DOHH2 (cell line): ENCODE measurements around the gene CIT.

ENCODE experiments used
- H3F3A ChIP-seq: fragments of 200-600 bp; sonication (generic), shearing (Covaris generic); 2 replicates; pipeline ENCODE4 v1.6.0; 2016; ENCODE audit warnings: antibody characterized with exemption, mild to moderate bottlenecking; ENCODE audit not compliant: control insufficient read depth, insufficient read depth
- H3K27ac ChIP-seq: fragments of 200-600 bp; sonication (generic); 2 replicates; pipeline ENCODE4 v1.5.1; 2014; ENCODE audit warnings: low read depth, mild to moderate bottlenecking, low read length, moderate library complexity
- H3K27me3 ChIP-seq: fragments of 200-600 bp; sonication (generic); 2 replicates; pipeline ENCODE4 v1.6.1; 2014; ENCODE audit warnings: mild to moderate bottlenecking, low read length, mixed read lengths; ENCODE audit not compliant: control insufficient read depth
- H3K36me3 ChIP-seq: fragments of 200-600 bp; sonication (generic); 2 replicates; pipeline ENCODE4 v1.6.1; 2014; ENCODE audit warnings: mild to moderate bottlenecking, low read length, moderate library complexity, mixed read lengths; ENCODE audit not compliant: control insufficient read depth
- H3K4me1 ChIP-seq: fragments of 200-600 bp; sonication (generic); 2 replicates; pipeline ENCODE4 v1.6.1; 2014; ENCODE audit warnings: mild to moderate bottlenecking, low read length, mixed read lengths; ENCODE audit not compliant: control insufficient read depth
- H3K4me2 ChIP-seq: fragments of 200-600 bp; sonication (generic); 2 replicates; pipeline ENCODE4 v1.6.0; 2014; ENCODE audit warnings: mild to moderate bottlenecking, low read length, moderate library complexity
- H3K4me3 ChIP-seq: fragments of 200-600 bp; sonication (generic); 2 replicates; pipeline ENCODE4 v1.5.1; 2014; ENCODE audit warnings: mild to moderate bottlenecking, low read length, mixed read lengths
- H3K79me2 ChIP-seq: fragments of 200-600 bp; sonication (generic); 2 replicates; pipeline ENCODE4 v1.6.1; 2014; ENCODE audit warnings: mild to moderate bottlenecking, low read length, mixed read lengths; ENCODE audit not compliant: control insufficient read depth
- H3K9me2 ChIP-seq: fragments of 200-600 bp; sonication (generic); replicated peaks from 2 replicates; pipeline ENCODE4 v1.6.1; 2014; ENCODE audit warnings: mild to moderate bottlenecking, low read length, mixed read lengths; ENCODE audit not compliant: control insufficient read depth
- H3K9me3 ChIP-seq: fragments of 200-600 bp; sonication (generic); 2 replicates; pipeline ENCODE4 v1.6.1; 2014; ENCODE audit warnings: antibody characterized with exemption, low read length, mixed read lengths; ENCODE audit not compliant: control insufficient read depth, insufficient read depth
- H4K20me1 ChIP-seq: fragments of 200-600 bp; sonication (generic); 2 replicates; pipeline ENCODE4 v1.6.0; 2014; ENCODE audit warnings: low read depth, mild to moderate bottlenecking, antibody characterized with exemption, low read length, moderate library complexity; ENCODE audit not compliant: control insufficient read depth, insufficient read depth
- CTCF ChIP-seq: fragments of 200-600 bp; sonication (generic); IDR thresholded peaks from one replicate; pipeline ENCODE4 v1.5.1; 2014; ENCODE audit warnings: antibody characterized with exemption, mild to moderate bottlenecking, low read depth, low read length; ENCODE audit not compliant: poor library complexity, severe bottlenecking
- EZH2phosphoT487 ChIP-seq: fragments of 200-600 bp; sonication (generic); IDR thresholded peaks from 2 replicates; pipeline ENCODE4 v1.6.1; 2017; ENCODE audit warnings: borderline replicate concordance, mild to moderate bottlenecking, antibody characterized with exemption, low read length, moderate library complexity, mixed read lengths

Gene CIT

DNA sequence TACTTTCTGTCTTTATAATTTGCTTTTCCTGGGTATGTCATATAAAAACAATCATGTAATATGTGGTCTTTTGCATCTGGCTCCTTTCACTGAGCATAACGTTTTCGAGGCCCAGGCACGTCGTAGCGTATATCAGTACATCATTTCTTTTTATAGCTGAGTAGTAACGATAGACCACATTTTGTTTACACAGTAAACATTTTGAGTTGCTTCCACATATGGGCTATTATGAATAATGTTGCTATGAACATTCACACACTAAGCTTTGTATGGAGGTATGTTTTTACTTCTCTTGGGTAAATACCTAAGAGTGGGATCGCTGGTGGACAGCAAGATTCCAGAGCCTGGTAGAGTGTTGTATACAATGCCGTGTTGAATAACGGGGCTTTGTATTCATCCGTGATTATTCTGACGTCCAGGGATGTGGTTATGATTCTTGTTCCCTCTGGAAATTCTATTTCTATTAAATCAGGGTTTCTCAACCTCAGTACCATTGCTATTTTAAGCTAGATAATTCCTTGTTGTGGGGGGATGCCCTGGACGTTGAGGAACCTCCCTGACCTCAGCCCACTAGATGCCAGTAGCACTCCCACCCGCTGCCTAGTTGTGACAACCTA is 38.9 kb upstream of the CIT start:
- Histone ChIP-seq H3K79me2 (no peaks in the 10 kb centered on the region), H3K36me3 (no peaks in the 10 kb centered on the region), H3K9me2 (no peaks in the 10 kb centered on the region), H3K27ac (no peak overlapping the region), H3K4me3 (no peak overlapping the region), H3K4me2 (no peak overlapping the region), H3F3A (no peaks in the 10 kb centered on the region), H4K20me1 (no peaks in the 10 kb centered on the region), H3K9me3 (no peaks in the 10 kb centered on the region), H3K27me3 (no peaks in the 10 kb centered on the region), H3K4me1 (no peaks in the 10 kb centered on the region)
- TF ChIP-seq CTCF (no peak), EZH2phosphoT487 (no peak)

DNA sequence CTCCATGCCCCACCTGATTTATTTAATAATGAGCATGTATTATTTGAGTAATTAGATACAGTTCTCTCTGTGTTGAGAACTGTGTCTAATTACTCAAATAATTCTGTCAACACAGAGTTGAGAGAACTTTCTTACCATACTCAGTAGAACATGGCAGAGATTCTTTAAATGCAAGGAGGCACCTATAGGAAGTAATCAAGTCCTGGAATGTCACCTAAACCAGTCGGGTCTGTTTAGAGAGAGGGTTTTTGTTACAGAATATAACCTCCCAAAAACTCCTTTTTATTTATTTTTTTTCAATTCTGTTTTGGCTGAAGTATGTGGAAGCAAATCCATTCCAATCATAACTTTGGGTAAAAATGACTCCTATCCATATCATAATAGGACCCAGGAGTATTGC is 37.5 kb upstream of the CIT start:
- Histone ChIP-seq H3K9me2 (no peaks in the 10 kb centered on the region), H3K4me1 (no peaks in the 10 kb centered on the region), H3K4me3 (no peak overlapping the region), H3K9me3 (no peaks in the 10 kb centered on the region), H4K20me1 (no peaks in the 10 kb centered on the region), H3K4me2 (no peak overlapping the region), H3K27ac (no peak overlapping the region), H3K27me3 (no peaks in the 10 kb centered on the region), H3F3A (no peaks in the 10 kb centered on the region), H3K36me3 (no peaks in the 10 kb centered on the region), H3K79me2 (no peaks in the 10 kb centered on the region)
- TF ChIP-seq CTCF (no peak), EZH2phosphoT487 (no peak)

DNA sequence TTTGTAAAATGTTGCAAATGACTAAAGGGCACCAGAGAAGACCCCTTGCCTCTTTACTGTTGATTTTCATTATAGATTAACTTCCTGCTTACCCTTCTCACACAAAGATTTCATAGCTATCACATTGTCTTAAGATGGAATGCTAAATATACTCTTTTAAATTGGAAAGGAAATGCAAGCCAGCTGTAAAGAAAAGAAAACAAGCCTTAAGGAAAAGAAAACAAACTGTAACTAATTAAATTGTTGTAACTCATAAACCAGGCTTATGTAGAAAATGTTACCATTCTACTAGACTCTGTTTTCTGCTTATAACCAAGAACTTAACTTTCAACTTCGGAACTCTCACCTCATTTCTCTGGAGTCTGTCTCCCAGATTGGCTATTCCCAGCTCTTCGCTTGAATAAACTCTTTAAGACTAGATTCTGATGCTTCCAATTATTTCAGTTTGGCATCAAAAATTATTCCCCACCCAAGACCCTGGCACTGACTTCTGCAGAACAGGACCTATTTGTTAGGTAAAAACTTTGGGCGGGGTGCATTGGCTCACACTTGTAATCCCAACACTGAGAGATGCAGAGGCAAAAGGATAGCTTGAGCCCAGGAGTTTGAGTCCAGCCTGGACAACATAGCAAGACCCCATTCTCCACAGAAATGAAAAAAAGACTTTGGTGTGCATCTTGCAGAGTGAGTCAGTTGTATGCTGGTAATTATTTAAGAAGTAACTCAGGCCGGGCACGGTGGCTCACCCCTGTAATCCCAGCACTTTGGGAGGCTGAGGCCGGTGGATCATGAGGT is 36.6 kb upstream of the CIT start:
- H3K4me2 ChIP-seq, result no peak overlapping the region
- no peaks in the 10 kb centered on the region for H3K79me2 ChIP-seq
- no peaks in the 10 kb centered on the region for H4K20me1 ChIP-seq
- H3K4me3 ChIP-seq, result no peak overlapping the region
- H3K9me3 ChIP-seq, result no peaks in the 10 kb centered on the region
- peaks cover 5% of the 10 kb centered on the region; the same call in 1 of the 2 replicates for H3K27me3 ChIP-seq
- no peaks in the 10 kb centered on the region for H3K9me2 ChIP-seq
- no peaks in the 10 kb centered on the region for H3K4me1 ChIP-seq
- no peaks in the 10 kb centered on the region for H3F3A ChIP-seq
- H3K36me3 ChIP-seq, result no peaks in the 10 kb centered on the region
- H3K27ac ChIP-seq, result no peak overlapping the region
- TF ChIP-seq CTCF (no peak), EZH2phosphoT487 (no peak)
